Activated naive CD4-positive, alpha-beta T cell treated with anti-CD3 and anti-CD28 coated beads, Interleukin-2, amount 50 U/mL, for 72 hours (primary cell): ENCODE measurements around the gene SLC7A1. TPM values are rescaled to one million over a fixed set of nuclear protein-coding genes. Genes with fewer than 3 reads are reported as not detected.

Experiments
- ATAC-seq, 2 donors: fragments of 150-1000 bp; cut with Tn5 transposase; 2 replicates each; pipeline ENCODE4 v1.10.0; 2021; ENCODE audit warnings: mild to moderate bottlenecking in 2 of 2, moderate library complexity in 2 of 2
- DNase-seq, 2 donors: peaks; one replicate each; pipeline ENCODE4 v3.0.0; 2021 to 2022; ENCODE audit warnings: low spot score in 2 of 2
- H3K27ac Mint-ChIP-seq, 2 donors: one replicate each; pipeline ENCODE4 v1.8.0; 2022; ENCODE audit warnings: mild to moderate bottlenecking in 2 of 2, mixed read lengths in 2 of 2
- H3K36me3 Mint-ChIP-seq, 2 donors: one replicate each; pipeline ENCODE4 v1.8.0; 2022; ENCODE audit warnings: mixed read lengths in 2 of 2
- H3K9me3 Mint-ChIP-seq, 2 donors: one replicate each; pipeline ENCODE4 v1.8.0; 2022; ENCODE audit warnings: mixed read lengths in 2 of 2
- total RNA-seq, 2 donors: library from RNA; stranded (reverse); gene quantifications; one replicate each; pipeline ENCODE4 v1.2.3, GENCODE V29; 2022

Gene SLC7A1
- total RNA-seq, 2 donors from 2014 or later: 63.8 to 92.7 TPM

DNA sequence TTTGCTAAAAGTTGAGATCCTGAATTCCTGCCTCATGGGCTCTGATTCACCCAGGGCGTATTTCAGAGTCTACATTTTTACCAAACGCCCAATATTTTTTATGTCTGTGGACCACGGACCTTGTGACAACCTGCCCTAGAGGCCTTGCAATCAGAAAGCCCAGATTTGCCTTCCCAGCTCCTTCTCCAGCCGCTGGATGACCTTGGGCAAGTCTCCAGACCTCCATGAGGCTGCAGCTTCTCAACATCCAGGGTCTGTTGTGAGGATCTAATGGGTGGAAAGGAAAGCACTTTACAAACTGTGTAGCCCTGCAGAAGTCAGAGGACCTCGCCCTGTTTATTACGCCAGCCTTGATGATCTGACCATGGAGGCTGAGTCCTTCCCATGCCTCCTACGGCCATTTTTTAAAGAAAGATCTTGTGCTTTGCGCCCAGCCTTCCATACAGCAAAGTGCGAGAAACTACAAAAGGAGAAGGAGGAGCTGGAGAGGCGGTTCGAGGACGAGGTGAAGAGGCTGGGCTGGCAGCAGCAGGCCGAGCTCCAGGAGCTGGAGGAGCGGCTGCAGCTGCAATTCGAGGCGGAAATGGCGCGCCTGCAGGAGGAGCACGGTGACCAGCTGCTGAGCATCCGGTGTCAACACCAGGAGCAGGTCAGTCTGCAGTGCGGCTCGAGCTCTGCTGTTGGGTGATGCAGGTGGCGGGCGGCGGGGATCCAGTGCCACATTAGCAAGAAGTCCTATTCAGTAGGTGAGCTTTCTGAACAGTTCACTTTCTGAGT is 115.6 kb downstream of the SLC7A1 start:
- Mint-ChIP-seq H3K36me3 (no peaks in the 10 kb centered on the region), H3K27ac (no peak overlapping the region), H3K9me3 (no peaks in the 10 kb centered on the region)
- DNase-seq (no peak), ATAC-seq (no peak)

GRCh38 chr13:29476046-29476445 is 119.4 kb downstream of the SLC7A1 start:
- no peak for DNase-seq
- no peak overlapping the region for H3K27ac Mint-ChIP-seq
- ATAC-seq: no peak
- H3K36me3 Mint-ChIP-seq: no peaks in the 10 kb centered on the region
- no peaks in the 10 kb centered on the region for H3K9me3 Mint-ChIP-seq

DNA sequence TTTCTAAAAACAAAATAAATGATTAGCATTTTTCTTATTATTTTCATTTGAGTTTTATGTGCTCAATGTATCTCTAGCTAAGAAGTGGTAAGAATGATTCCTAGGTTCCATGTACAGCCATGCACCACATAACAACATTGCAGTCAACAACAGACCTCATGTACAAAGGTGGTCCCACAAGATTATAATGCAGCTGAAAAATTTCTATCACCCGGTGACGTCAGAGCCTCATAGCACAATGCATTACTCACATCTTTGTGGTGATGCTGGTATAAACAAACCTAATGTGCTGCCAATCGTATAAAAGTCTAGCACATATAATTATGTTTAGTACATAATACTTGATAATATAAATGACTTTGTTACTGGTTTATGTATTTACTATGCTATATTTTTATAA is 120.5 kb downstream of the SLC7A1 start:
- Mint-ChIP-seq H3K27ac (no peak overlapping the region), H3K36me3 (no peaks in the 10 kb centered on the region), H3K9me3 (no peaks in the 10 kb centered on the region)
- ATAC-seq (no peak), DNase-seq (no peak)

DNA sequence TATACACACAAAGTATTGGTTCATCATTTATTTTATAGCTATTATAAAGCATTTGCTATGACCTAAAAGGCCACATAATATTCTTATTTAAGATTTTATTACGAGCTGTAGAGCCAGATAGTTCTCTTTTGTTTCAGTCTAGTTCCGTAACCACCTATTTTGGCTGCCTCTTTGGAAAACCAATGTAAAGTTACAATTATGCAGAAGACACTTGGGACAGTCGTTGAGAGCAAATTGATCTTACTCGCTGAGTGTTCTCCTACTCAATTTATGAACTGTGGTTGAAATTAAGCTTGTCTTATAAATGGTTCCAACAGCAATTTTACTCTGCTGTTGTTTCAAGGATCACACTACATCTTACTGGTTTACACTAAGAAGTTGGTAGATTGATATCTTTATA is 122.3 kb downstream of the SLC7A1 start:
- H3K36me3 Mint-ChIP-seq: no peaks in the 10 kb centered on the region
- H3K27ac Mint-ChIP-seq: no peak overlapping the region
- H3K9me3 Mint-ChIP-seq: no peaks in the 10 kb centered on the region
- DNase-seq (no peak), ATAC-seq (no peak)

DNA sequence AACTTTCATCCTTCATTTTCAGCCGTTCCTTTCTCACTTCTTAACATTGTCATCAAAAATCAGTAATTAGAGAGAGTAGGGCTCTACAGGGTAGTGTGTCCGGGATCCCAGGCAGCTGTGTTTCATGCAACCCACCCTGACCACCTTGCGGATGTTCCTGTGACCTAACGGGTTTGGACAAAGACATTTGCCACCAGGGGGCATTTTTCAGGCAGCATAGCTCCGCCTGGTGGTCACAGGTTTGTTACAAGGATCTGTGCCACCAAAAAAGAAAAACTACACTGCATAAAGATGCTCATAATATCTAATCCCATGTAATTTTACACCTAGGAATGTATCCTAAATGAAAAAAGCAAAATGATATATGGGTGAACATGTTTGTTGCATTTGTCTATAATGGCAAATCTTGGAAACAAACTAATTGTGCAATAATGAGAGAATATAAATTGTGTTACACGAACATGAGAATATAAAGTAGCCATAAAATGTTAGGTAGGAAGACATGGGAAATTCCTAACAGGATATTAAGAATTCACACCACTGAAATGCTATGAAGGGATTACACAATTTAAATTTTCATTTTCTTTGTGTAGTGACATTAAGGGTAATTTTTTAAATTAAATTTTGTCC is 123.0 kb downstream of the SLC7A1 start:
- H3K36me3 Mint-ChIP-seq: no peaks in the 10 kb centered on the region
- DNase-seq (peak in 1 of 2 donors; percentile 65), ATAC-seq (peak in 1 of 2 donors; percentile 68)
- no peaks in the 10 kb centered on the region for H3K9me3 Mint-ChIP-seq
- H3K27ac Mint-ChIP-seq: no peak overlapping the region

- H3K36me3 Mint-ChIP-seq: no peaks in the 10 kb centered on the region
- DNase-seq: no peak
- no peaks in the 10 kb centered on the region for H3K9me3 Mint-ChIP-seq
- no peak overlapping the region for H3K27ac Mint-ChIP-seq
- ATAC-seq: no peak
Measured at GRCh38 chr13:29471551-29471950, 123.9 kb downstream of the SLC7A1 start.

GRCh38 chr13:29465741-29466293 is 129.7 kb downstream of the SLC7A1 start:
- no peaks in the 10 kb centered on the region for H3K36me3 Mint-ChIP-seq
- no peak overlapping the region for H3K27ac Mint-ChIP-seq
- no peak for ATAC-seq
- H3K9me3 Mint-ChIP-seq: no peaks in the 10 kb centered on the region
- DNase-seq: no peak

- Mint-ChIP-seq H3K27ac (no peak overlapping the region), H3K36me3 (no peaks in the 10 kb centered on the region), H3K9me3 (no peaks in the 10 kb centered on the region)
- DNase-seq (no peak), ATAC-seq (no peak)
Measured at GRCh38 chr13:29464105-29464679, 131.3 kb downstream of the SLC7A1 start.

DNA sequence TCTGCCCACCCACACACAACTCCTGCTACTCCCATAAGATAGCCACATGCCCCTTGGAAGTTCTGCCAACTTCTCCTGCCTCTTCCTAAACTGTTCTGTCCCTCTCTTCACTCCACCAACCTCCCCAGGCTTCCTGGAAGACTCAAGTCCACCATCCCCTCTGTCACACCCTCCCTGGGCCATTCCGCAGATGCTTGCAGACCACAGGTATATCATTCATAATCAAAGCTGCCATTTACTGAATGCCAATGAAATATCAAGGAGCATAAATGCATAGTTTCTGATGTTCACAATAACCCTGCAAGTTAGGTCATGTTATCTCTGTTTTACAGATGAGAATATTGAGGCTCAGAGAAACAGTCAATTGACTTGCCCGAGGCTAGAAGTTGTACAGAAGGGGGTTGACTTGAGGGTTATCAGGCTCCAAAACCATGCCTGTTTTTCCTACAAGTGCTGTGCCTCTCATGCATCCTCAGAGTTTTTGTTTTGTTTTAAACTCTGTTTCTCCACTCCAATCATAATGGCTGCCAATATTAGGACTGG is 135.6 kb downstream of the SLC7A1 start:
- Mint-ChIP-seq H3K9me3 (no peaks in the 10 kb centered on the region), H3K27ac (no peak overlapping the region), H3K36me3 (no peaks in the 10 kb centered on the region)
- ATAC-seq (no peak), DNase-seq (no peak)
